ENCODE results near the gene FBXO21.
"Not testable (repeated sequence)": the region's sequence is repeated elsewhere in the genome, so short reads cannot be mapped to it uniquely, and the experiment has no call there.

The FBXO21 gene

GRCh38 chr12:117119592-117120198 is 70.6 kb downstream of the FBXO21 start:
- no peak overlapping the region for H3K4me3 ChIP-seq (ENCODE audit: low read depth, low read length)
- DNase-seq (ENCODE audit: low read depth), result no peak

- no peak overlapping the region for H3K4me3 ChIP-seq (ENCODE audit: low read depth, low read length)
- no peak for DNase-seq (ENCODE audit: low read depth)
These were observed 71.3 kb downstream of the FBXO21 start for GRCh38 chr12:117118838-117119591.

GRCh38 chr12:117114784-117115183 is 75.5 kb downstream of the FBXO21 start:
- DNase-seq (ENCODE audit: low read depth), result no peak
- no peak overlapping the region for H3K4me3 ChIP-seq (ENCODE audit: low read depth, low read length)

- no peak for DNase-seq (ENCODE audit: low read depth)
- H3K4me3 ChIP-seq (ENCODE audit: low read depth, low read length), result no peak overlapping the region
These were observed 77.0 kb downstream of the FBXO21 start for GRCh38 chr12:117113231-117113630.

DNA sequence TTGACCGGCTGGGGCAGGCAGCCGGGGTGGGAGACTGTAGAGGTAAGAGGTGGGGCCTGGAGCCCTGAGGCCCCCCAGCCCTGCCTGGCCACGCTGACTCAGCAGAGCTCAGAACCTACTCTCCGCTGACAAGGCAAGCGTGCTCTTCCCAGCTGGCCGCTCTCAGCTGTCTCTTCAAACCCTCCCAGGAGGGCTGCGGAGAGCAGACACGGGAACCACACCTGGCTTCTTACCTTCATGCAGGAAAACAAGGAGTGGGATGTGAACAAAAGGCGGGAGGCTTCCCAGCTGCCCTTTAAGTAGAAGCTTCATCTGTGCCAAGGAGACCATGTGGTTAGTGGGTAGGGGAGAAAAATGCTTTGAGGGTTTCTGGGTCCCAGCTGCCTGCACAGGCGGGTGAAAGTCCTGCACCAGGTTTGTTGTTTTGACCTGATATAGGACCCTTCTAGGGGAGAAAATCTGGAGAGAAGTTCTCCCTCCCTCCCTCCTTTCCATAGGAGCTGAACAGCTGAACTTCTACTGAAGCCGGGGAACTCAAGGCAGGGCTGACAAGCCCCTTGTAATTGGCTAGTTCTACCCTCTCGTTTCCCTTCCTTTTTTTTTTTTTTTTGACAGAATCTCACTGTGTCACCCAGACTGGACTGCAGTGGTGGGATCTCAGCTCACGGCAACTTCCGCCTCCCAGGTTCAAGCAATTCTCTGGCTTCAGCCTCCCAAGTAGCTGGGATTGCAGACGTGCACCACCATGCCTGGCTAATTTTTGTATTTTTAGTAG is 78.3 kb downstream of the FBXO21 start:
- DNase-seq (ENCODE audit: low read depth), result no peak
- H3K4me3 ChIP-seq (ENCODE audit: low read depth, low read length), result no peak overlapping the region

- no peak for DNase-seq (ENCODE audit: low read depth)
- H3K4me3 ChIP-seq (ENCODE audit: low read depth, low read length), result no peak overlapping the region
These were observed 78.9 kb downstream of the FBXO21 start for GRCh38 chr12:117111386-117111785.

- H3K4me3 ChIP-seq (ENCODE audit: low read depth, low read length), result no peak overlapping the region
- DNase-seq (ENCODE audit: low read depth), result no peak
These were observed 80.2 kb downstream of the FBXO21 start for GRCh38 chr12:117109943-117110635.

GRCh38 chr12:117105902-117106301 is 84.4 kb downstream of the FBXO21 start:
- H3K4me3 ChIP-seq (ENCODE audit: low read depth, low read length), result no peak overlapping the region
- DNase-seq (ENCODE audit: low read depth), result no peak

DNA sequence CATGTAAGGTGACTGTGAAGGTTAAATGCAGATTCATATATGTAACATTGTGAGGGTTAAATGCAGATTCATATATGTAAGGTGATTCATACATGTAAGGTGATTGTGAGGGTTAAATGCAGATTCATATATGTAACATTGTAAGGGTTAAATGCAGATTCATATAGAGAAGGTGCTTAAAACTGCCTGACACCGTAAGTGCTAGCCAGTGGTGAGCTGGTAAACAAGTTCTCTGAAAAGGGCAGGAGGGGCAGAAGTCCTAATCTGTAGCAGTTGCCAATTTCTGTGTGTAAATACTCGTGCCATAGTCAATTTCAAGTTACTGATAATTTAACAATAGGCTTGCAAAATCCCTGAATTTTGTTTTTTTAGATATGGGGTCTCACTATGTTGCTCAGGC is 86.3 kb downstream of the FBXO21 start:
- H3K4me3 ChIP-seq (ENCODE audit: low read depth, low read length); DNase-seq (ENCODE audit: low read depth): not testable (repeated sequence)

DNA sequence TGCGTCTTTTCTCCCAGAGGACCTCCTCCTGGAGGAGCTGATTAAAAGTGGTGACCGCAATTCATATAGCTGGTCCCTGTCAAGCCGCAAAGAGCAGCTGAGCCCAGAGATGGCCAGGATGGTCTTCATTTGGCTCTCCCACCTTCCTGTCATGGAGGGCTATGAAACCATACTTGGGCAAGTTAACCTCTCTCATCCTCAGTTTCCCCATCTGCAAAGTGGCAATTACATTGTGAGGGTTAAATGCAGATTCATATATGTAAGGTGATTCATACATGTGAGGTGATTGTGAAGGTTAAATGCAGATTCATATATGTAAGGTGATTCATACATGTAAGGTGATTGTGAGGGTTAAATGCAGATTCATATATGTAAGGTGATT is 87.5 kb downstream of the FBXO21 start:
- no peak overlapping the region for H3K4me3 ChIP-seq (ENCODE audit: low read depth, low read length)
- no peak for DNase-seq (ENCODE audit: low read depth)

GRCh38 chr12:117101953-117102799 is 88.1 kb downstream of the FBXO21 start:
- no peak for DNase-seq (ENCODE audit: low read depth)
- no peak overlapping the region for H3K4me3 ChIP-seq (ENCODE audit: low read depth, low read length)

GRCh38 chr12:117100851-117101673 is 89.2 kb downstream of the FBXO21 start:
- no peak overlapping the region for H3K4me3 ChIP-seq (ENCODE audit: low read depth, low read length)
- no peak for DNase-seq (ENCODE audit: low read depth)

- no peak for DNase-seq (ENCODE audit: low read depth)
- no peak overlapping the region for H3K4me3 ChIP-seq (ENCODE audit: low read depth, low read length)
These were observed 90.0 kb downstream of the FBXO21 start for GRCh38 chr12:117100251-117100650.

DNA sequence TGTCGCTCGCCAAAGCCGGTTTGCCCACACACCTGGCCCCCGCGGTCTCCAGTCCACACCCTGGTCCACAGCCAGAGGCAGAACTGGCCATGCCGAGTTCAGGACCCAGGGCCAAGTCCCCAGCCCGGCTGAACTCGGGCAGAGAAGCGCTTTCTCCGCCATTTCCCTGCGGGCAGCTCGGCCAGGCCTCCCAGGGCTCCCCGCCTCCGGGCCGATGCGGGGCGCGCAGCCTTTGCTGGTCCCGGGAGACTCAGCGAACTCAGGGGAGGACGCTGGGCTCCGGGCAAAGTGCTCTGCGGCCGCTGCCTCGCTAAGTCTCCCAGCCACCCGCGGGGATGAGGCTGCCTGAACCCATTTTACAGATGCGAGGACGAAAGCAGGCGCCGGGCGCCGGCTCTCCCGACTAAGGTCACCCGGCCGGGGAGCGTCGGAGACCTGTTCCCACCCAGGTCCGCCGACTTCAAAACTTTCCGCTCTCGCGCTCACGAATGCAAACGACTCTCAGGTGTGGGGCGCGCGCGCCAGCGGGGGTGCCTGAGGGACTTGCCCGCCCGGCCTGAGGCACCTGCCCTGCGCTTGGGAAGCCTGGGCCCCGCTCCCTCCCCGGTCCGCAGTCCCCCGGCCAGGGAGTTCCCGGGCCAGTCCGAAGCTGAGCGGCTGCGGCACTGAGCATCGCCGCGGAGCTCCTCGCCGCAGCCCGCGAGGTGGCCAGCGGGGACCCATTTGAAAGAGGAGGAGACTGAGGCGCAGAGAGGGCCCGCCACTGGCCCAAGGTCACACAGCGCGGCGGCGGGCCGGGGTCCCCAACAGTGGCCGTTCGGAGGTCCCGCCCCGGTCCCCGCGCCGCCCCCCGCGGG is 91.7 kb downstream of the FBXO21 start:
- DNase-seq (ENCODE audit: low read depth), result no peak
- peak overlapping the region; percentile 38 for H3K4me3 ChIP-seq (ENCODE audit: low read depth, low read length)

DNA sequence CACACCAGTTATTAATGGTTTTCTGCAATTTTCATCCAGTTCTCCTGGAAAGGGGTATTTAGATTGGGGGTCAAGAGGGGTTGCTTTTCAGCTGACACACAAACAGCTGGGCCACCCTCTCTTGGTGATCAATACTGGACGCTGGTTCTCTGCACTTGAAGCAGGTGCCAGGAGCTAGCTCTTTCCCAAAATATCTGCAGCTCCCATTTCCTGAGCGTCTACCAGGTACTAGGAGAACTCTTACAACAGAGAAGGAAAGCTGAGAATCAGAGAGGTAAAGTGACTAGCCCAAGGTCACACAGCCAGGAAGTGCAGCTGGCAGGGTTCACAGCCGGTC is 92.3 kb downstream of the FBXO21 start:
- no peak for DNase-seq (ENCODE audit: low read depth)
- no peak overlapping the region for H3K4me3 ChIP-seq (ENCODE audit: low read depth, low read length)

GRCh38 chr12:117097159-117097558 is 93.1 kb downstream of the FBXO21 start:
- H3K4me3 ChIP-seq (ENCODE audit: low read depth, low read length), result no peak overlapping the region
- no peak for DNase-seq (ENCODE audit: low read depth)

DNA sequence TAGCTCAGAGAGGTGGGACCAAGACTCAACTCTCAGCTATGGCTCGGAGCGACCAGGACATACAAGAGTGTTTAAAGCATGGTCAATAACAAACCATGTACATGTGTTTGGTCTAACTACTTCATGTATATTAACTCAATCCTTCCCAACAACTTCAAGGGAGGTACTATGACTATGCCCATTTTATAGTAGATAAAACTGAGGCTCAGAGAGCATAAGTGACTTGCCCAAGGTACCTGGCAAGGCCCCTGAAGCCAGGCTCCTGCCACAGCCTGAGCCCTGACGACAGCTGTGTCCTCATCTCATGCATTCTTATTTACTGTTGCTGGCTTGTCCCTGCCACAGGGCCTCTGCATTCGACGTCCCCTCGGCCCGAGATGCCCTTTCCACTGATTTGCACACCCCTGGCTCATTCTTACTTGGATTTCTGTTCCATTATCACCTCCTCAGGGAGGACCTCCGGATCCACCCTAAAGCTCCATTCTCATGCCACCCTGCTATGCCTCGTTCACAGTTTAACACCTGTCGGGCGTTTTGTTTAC is 93.7 kb downstream of the FBXO21 start:
- no peak for DNase-seq (ENCODE audit: low read depth)
- H3K4me3 ChIP-seq (ENCODE audit: low read depth, low read length), result no peak overlapping the region
